GM12878 (cell line): ENCODE results near the gene RBBP8NL. TPM values are rescaled to one million over a fixed set of nuclear protein-coding genes. Genes with fewer than 3 reads are reported as not detected.

Experiments used
- ATAC-seq: fragments of 200-7000 bp; cut with Tn5 transposase; 3 replicates; pipeline ENCODE4 v1.9.1; 2020; ENCODE audit warnings: mild to moderate bottlenecking, moderate library complexity
- BruUV-seq: library from RNA; stranded (reverse); fragments of 400-500 nt; replicated peaks from 2 replicates; lab custom pipeline; 2021; lab: Mats Ljungman, UMichigan
- CTCF ChIA-PET: fragments of 300-600 bp; sonication (Branson Sonifier 250); formaldehyde crosslinking; extraction: SDS; loops from one replicate; lab custom pipeline; 2021; ENCODE audit warnings: inconsistent platforms; lab: Yijun Ruan, JAX
- POLR2A ChIA-PET: fragments of 350-600 bp; formaldehyde crosslinking; extraction: SDS; loops from one replicate; lab custom pipeline; 2021; ENCODE audit warnings: inconsistent platforms; lab: Charles Lee
- RAD21 ChIA-PET: fragments of 300-600 bp; sonication (Branson Sonifier 250); formaldehyde crosslinking; loops from one replicate; lab custom pipeline; 2023; ENCODE audit warnings: antibody characterized with exemption; ENCODE audit not compliant: unreplicated experiment; lab: Charles Lee
- SMC1A ChIA-PET: fragments of 300-600 bp; sonication (Branson Sonifier 250); formaldehyde crosslinking; loops from one replicate; lab custom pipeline; 2023; ENCODE audit not compliant: unreplicated experiment, uncharacterized antibody; lab: Charles Lee
- DNase-seq: peaks from one replicate; pipeline ENCODE4 v3.0.0-alpha.2; 2011; ENCODE audit warnings: low read depth, low spot score
- FAIRE-seq: peaks from 3 replicates; lab custom pipeline; 2011; peaks lifted over from hg19 to GRCh38; lab: Jason Lieb, UNC
- H2AFZ ChIP-seq: 2 replicates; pipeline ENCODE4 v1.6.0; 2011; ENCODE audit warnings: low read depth, low read length, control low read depth; ENCODE audit not compliant: control insufficient read depth
- H3K27ac ChIP-seq: 2 replicates; pipeline ENCODE4 v1.5.1; 2011; ENCODE audit warnings: control low read depth; ENCODE audit not compliant: control insufficient read depth, insufficient read depth
- H3K27me3 ChIP-seq, 2 experiments: replicated peaks in 1 of 2; 2 replicates each; pipeline versions ENCODE4 v1.6.0 to v1.6.1; 2011; ENCODE audit warnings: low read length in 1 of 2; ENCODE audit not compliant: control insufficient read depth in 2 of 2, insufficient read depth in 2 of 2
- H3K36me3 ChIP-seq, 2 experiments: 2 replicates each; pipeline ENCODE4 v1.5.1; 2011; ENCODE audit warnings: low read length in 1 of 2; ENCODE audit not compliant: control insufficient read depth in 2 of 2, insufficient read depth in 2 of 2
- H3K4me1 ChIP-seq: 2 replicates; pipeline ENCODE4 v1.6.1; 2011; ENCODE audit warnings: mild to moderate bottlenecking, low read length, moderate library complexity, mixed read lengths; ENCODE audit not compliant: control insufficient read depth, insufficient read depth
- H3K4me2 ChIP-seq: 2 replicates; pipeline ENCODE4 v1.6.0; 2011; ENCODE audit warnings: control low read depth; ENCODE audit not compliant: control insufficient read depth, insufficient read depth
- H3K4me3 ChIP-seq: fragments of 200-600 bp; sonication (generic); 2 replicates; pipeline ENCODE4 v1.5.1; 2016
- H3K79me2 ChIP-seq: 2 replicates; pipeline ENCODE4 v1.6.0; 2011; ENCODE audit warnings: low read length; ENCODE audit not compliant: control insufficient read depth, insufficient read depth
- H3K9ac ChIP-seq: 2 replicates; pipeline ENCODE4 v1.8.0; 2011; ENCODE audit warnings: low read length, control low read depth, mixed read lengths; ENCODE audit not compliant: control insufficient read depth, insufficient read depth
- H3K9me3 ChIP-seq: replicated peaks from 3 replicates; pipeline ENCODE4 v1.5.1; 2011; ENCODE audit warnings: mild to moderate bottlenecking, low read length; ENCODE audit not compliant: control insufficient read depth, insufficient read depth
- H4K20me1 ChIP-seq: 2 replicates; pipeline ENCODE4 v1.6.0; 2011; ENCODE audit not compliant: control insufficient read depth, insufficient read depth
- BRCA1 ChIP-seq: IDR thresholded peaks from 2 replicates; pipeline ENCODE4 v1.6.1; 2011; ENCODE audit warnings: low read depth, low read length, improper control_type of control experiment
- IKZF2 ChIP-seq, 2 experiments: fragments of 450-650 bp; IDR thresholded peaks; 2 replicates each; pipeline ENCODE4 v1.6.1; 2017; ENCODE audit warnings: mild to moderate bottlenecking in 2 of 2, moderate library complexity in 2 of 2
- MLLT1 ChIP-seq: fragments of 450-650 bp; IDR thresholded peaks from 2 replicates; pipeline ENCODE4 v1.6.1; 2016; ENCODE audit warnings: mild to moderate bottlenecking
- SREBF2 ChIP-seq: IDR thresholded peaks from 2 replicates; pipeline ENCODE4 v1.6.1; 2012; ENCODE audit warnings: mild to moderate bottlenecking, low read length
- ZNF24 ChIP-seq: fragments of 450-650 bp; IDR thresholded peaks from 2 replicates; pipeline ENCODE4 v1.6.1; 2017; ENCODE audit warnings: antibody characterized with exemption, mild to moderate bottlenecking
- WGBS: methylation state at CpG from one replicate; pipeline ENCODE4 v1.1.6; 2016; ENCODE audit warnings: low lambda C conversion rate; ENCODE audit not compliant: insufficient replicate concordance, insufficient coverage; ENCODE audit errors: missing lambda C conversion rate; 5-methylcytosine and 5-hydroxymethylcytosine counted together
- in situ Hi-C: fragments of 300-500 bp; cut with MboI; formaldehyde crosslinking; loops from 9 replicates; pipeline ENCODE4 v1.14.3; 2018; ENCODE audit warnings: mixed read lengths
- intact Hi-C: fragments of 100-400 bp; cut with micrococcal nuclease; formaldehyde crosslinking; loops from one replicate; pipeline ENCODE4 v1.14.2; 2022; ENCODE audit not compliant: unreplicated experiment
- polyA plus RNA-seq, 11 experiments: library from polyadenylated mRNA; depleted of rRNA in 4 of 11; unstranded in 6 of 11; stranded (reverse) in 5 of 11; fragments of >200 nt; fragmentation: Nextera tagmentation in 4 of 11; fragmentation: Illumina TruSeq in 1 of 11; extraction: Ambion mirVana in 4 of 11; extraction: Trizol in 1 of 11; gene quantifications; 1 replicate in 1 of 11; 2 replicates in 10 of 11; pipeline versions ENCODE4 v1.2.1 to v1.2.3, GENCODE V29; 2011 to 2016; ENCODE audit warnings: inconsistent platforms in 2 of 11, missing spikeins in 2 of 11, low read depth in 1 of 11
- total RNA-seq, 4 experiments: library from RNA; depleted of rRNA in 3 of 4; stranded (reverse); fragments of >200 nt in 3 of 4; fragmentation: Illumina TruSeq in 1 of 4; extraction: Trizol in 1 of 4; gene quantifications; 2 replicates each; pipeline versions ENCODE4 v1.2.1 to v1.2.3, GENCODE V29; 2013 to 2021
- TF ChIP-seq, protein P1 (sequence below): fragments of 450-650 bp; conservative IDR thresholded peaks from 2 replicates; pipeline ENCODE4 v1.6.1; 2017; ENCODE audit warnings: mild to moderate bottlenecking, moderate library complexity

Gene RBBP8NL
- total and polyA plus RNA-seq, 10 of the 15 experiments (the other 5 are each of a cell fraction or from before 2014, with no cell fraction given): not detected

DNA sequence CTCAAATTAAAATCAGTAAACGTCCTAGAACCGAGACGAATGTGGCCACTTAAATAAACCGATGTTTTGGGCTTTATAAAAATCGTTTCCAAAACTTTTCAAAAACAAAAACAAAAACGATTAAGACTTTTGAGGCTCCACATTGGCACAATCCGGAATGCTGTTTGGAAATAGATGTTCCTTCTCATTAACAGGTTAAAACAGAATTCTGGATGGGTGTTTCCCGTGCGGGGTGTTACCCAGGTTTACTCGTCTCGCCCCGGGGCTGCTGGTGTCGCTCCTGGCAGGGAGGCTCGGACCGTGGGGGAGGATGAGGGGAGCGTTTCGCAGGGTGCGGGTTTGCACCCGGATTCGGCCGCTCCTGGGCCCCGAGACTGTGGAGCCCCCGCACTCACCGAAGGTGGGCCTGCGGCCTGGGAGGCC lies 47.3 kb upstream of the RBBP8NL start:
- DNase-seq: no peak
- no peak for FAIRE-seq
- TF ChIP-seq MLLT1 (no peak), IKZF2 (IDR thresholded peaks at IDR 0.05) (no peak), BRCA1 (no peak), ZNF24 (no peak), SREBF2 (no peak)
- TF ChIP-seq, protein P1, sequence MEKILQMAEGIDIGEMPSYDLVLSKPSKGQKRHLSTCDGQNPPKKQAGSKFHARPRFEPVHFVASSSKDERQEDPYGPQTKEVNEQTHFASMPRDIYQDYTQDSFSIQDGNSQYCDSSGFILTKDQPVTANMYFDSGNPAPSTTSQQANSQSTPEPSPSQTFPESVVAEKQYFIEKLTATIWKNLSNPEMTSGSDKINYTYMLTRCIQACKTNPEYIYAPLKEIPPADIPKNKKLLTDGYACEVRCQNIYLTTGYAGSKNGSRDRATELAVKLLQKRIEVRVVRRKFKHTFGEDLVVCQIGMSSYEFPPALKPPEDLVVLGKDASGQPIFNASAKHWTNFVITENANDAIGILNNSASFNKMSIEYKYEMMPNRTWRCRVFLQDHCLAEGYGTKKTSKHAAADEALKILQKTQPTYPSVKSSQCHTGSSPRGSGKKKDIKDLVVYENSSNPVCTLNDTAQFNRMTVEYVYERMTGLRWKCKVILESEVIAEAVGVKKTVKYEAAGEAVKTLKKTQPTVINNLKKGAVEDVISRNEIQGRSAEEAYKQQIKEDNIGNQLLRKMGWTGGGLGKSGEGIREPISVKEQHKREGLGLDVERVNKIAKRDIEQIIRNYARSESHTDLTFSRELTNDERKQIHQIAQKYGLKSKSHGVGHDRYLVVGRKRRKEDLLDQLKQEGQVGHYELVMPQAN: no peak
- TF ChIP-seq, all 136 proteins: peak for 0
- BruUV-seq: no TSS peak
- H4K20me1 ChIP-seq: no peaks in the 10 kb centered on the region
- H3K9ac ChIP-seq: no peak overlapping the region
- POLR2A ChIA-PET: no interaction called here
- no peak overlapping the region for H3K4me2 ChIP-seq
- 46% methylated on average over 21 of the region's 25 CpGs for WGBS
- no peak overlapping the region for H2AFZ ChIP-seq
- SMC1A ChIA-PET: no interaction called here
- no peak overlapping the region for H3K27ac ChIP-seq
- H3K4me3 ChIP-seq: no peak overlapping the region
- in situ Hi-C loops: no loop called here
- H3K27me3 ChIP-seq: peaks cover 6 to 16% of the 10 kb centered on the region in 2 experiments; a peak in 3 of 4 replicates
- no peaks in the 10 kb centered on the region for H3K36me3 ChIP-seq
- H3K79me2 ChIP-seq: no peaks in the 10 kb centered on the region
- RAD21 ChIA-PET: no interaction called here
- no peak for ATAC-seq
- no peaks in the 10 kb centered on the region for H3K4me1 ChIP-seq
- CTCF ChIA-PET: no interaction called here
- H3K9me3 ChIP-seq: no peaks in the 10 kb centered on the region
- intact Hi-C loops: no loop called here
